HEK293 (cell line): ENCODE data around the gene ALOXE3.

Experiments
- CTCF ChIA-PET: fragments of 350-600 bp; formaldehyde crosslinking; extraction: SDS; loops from one replicate; lab custom pipeline; 2021; ENCODE audit warnings: antibody characterized with exemption; lab: Yijun Ruan, JAX
- POLR2A ChIA-PET: fragments of 300-600 bp; formaldehyde crosslinking; extraction: SDS; loops from one replicate; lab custom pipeline; 2020; ENCODE audit warnings: antibody characterized with exemption, inconsistent platforms; lab: Yijun Ruan, JAX
- H3K27ac ChIP-seq: fragments of 200-500 bp; sonication (Bioruptor generic); 2 replicates; pipeline ENCODE4 v1.5.1; 2014; ENCODE audit warnings: low read depth, low read length, control low read depth, inconsistent platforms; ENCODE audit errors: extremely low read depth
- H3K36me3 ChIP-seq, 2 experiments: fragments of 200-500 bp in 1 of 2; sonication (Bioruptor generic) in 1 of 2; 1 replicate in 1 of 2; 2 replicates in 1 of 2; pipeline ENCODE4 v1.5.1; 2014 to 2017; ENCODE audit warnings: inconsistent platforms in 2 of 2, low read length in 2 of 2; ENCODE audit not compliant: control insufficient read depth in 2 of 2, insufficient read depth in 1 of 2
- H3K4me1 ChIP-seq: fragments of 200-500 bp; sonication (Bioruptor generic); 2 replicates; pipeline ENCODE4 v1.5.1; 2014; ENCODE audit warnings: mild to moderate bottlenecking, low read length, inconsistent platforms; ENCODE audit not compliant: control insufficient read depth, insufficient read depth
- H3K4me3 ChIP-seq: 2 replicates; pipeline ENCODE4 v1.5.1; 2011; ENCODE audit warnings: low read depth, mild to moderate bottlenecking, control low read depth, low read length, moderate library complexity
- H3K9me3 ChIP-seq: fragments of 200-500 bp; sonication (Bioruptor generic); 2 replicates; pipeline ENCODE4 v1.5.1; 2014; ENCODE audit warnings: low read depth, low read length, inconsistent platforms; ENCODE audit not compliant: control insufficient read depth, insufficient read depth
- MEIS1 ChIP-seq: sonication (generic); formaldehyde crosslinking; IDR thresholded peaks from 2 replicates; pipeline ENCODE4 v1.8.1; 2022; ENCODE audit warnings: missing genetic modification reagents, mild to moderate bottlenecking, borderline replicate concordance
- SCRT1 ChIP-seq: fragments of 450-650 bp; formaldehyde crosslinking; IDR thresholded peaks from 2 replicates; pipeline ENCODE4 v1.5.1; 2016; ENCODE audit warnings: missing biosample characterization, missing genetic modification characterization, borderline replicate concordance
- ZBTB48 ChIP-seq: fragments of 450-650 bp; formaldehyde crosslinking; IDR thresholded peaks from 2 replicates; pipeline ENCODE4 v1.5.1; 2016; ENCODE audit warnings: missing biosample characterization, missing genetic modification characterization
- ZNF146 ChIP-seq: fragments of 450-650 bp; formaldehyde crosslinking; IDR thresholded peaks from 2 replicates; pipeline ENCODE4 v1.5.1; 2016; ENCODE audit warnings: missing biosample characterization, missing genetic modification characterization
- ZNF174 ChIP-seq: fragments of 450-650 bp; formaldehyde crosslinking; IDR thresholded peaks from 2 replicates; pipeline ENCODE4 v1.5.0; 2017; ENCODE audit warnings: missing biosample characterization, mild to moderate bottlenecking, missing genetic modification characterization
- ZNF292 ChIP-seq: fragments of 450-650 bp; formaldehyde crosslinking; IDR thresholded peaks from 2 replicates; pipeline ENCODE4 v1.5.1; 2016; ENCODE audit warnings: low read depth, missing biosample characterization, missing genetic modification characterization, borderline replicate concordance
- ZNF391 ChIP-seq: fragments of 450-650 bp; formaldehyde crosslinking; IDR thresholded peaks from 2 replicates; pipeline ENCODE4 v1.5.1; 2016; ENCODE audit warnings: low read depth, missing biosample characterization, missing genetic modification characterization, borderline replicate concordance
- ZNF501 ChIP-seq: fragments of 450-650 bp; formaldehyde crosslinking; IDR thresholded peaks from 2 replicates; pipeline ENCODE4 v1.5.1; 2016; ENCODE audit warnings: missing biosample characterization, missing genetic modification characterization
- ZNF510 ChIP-seq: fragments of 450-650 bp; formaldehyde crosslinking; IDR thresholded peaks from 2 replicates; pipeline ENCODE4 v1.5.1; 2018; ENCODE audit warnings: mild to moderate bottlenecking, missing genetic modification characterization, missing biosample characterization; ENCODE audit not compliant: insufficient replicate concordance
- ZNF571 ChIP-seq: fragments of 450-650 bp; formaldehyde crosslinking; IDR thresholded peaks from 2 replicates; pipeline ENCODE4 v1.5.0; 2017; ENCODE audit warnings: missing biosample characterization, missing genetic modification characterization
- ZNF621 ChIP-seq: fragments of 450-650 bp; formaldehyde crosslinking; IDR thresholded peaks from 2 replicates; pipeline ENCODE4 v1.5.1; 2017; ENCODE audit warnings: missing biosample characterization, missing genetic modification characterization
- ZNF623 ChIP-seq: fragments of 450-650 bp; formaldehyde crosslinking; IDR thresholded peaks from 2 replicates; pipeline ENCODE4 v1.5.1; 2016; ENCODE audit warnings: missing biosample characterization, missing genetic modification characterization
- ZNF768 ChIP-seq: fragments of 450-650 bp; formaldehyde crosslinking; IDR thresholded peaks from 2 replicates; pipeline ENCODE4 v1.5.1; 2018; ENCODE audit warnings: missing biosample characterization, mild to moderate bottlenecking, missing genetic modification characterization
- ZSCAN16 ChIP-seq: fragments of 450-650 bp; formaldehyde crosslinking; IDR thresholded peaks from 2 replicates; pipeline ENCODE4 v1.5.1; 2016; ENCODE audit warnings: missing biosample characterization, missing genetic modification characterization
- TF ChIP-seq, protein P1 (sequence below): fragments of 450-650 bp; IDR thresholded peaks from 2 replicates; pipeline ENCODE4 v1.5.1; 2018; ENCODE audit warnings: missing biosample characterization, mild to moderate bottlenecking, missing genetic modification characterization
- TF ChIP-seq, protein P2 (sequence below): fragments of 450-650 bp; formaldehyde crosslinking; IDR thresholded peaks from 2 replicates; pipeline ENCODE4 v1.5.0; 2017; ENCODE audit warnings: missing biosample characterization, missing genetic modification characterization, borderline replicate concordance
- TF ChIP-seq, protein P3 (sequence below): fragments of 450-650 bp; formaldehyde crosslinking; IDR thresholded peaks from 2 replicates; pipeline ENCODE4 v1.5.1; 2017; ENCODE audit warnings: missing biosample characterization, missing genetic modification characterization
- TF ChIP-seq, protein P4 (sequence below): fragments of 450-650 bp; formaldehyde crosslinking; IDR thresholded peaks from 2 replicates; pipeline ENCODE4 v1.5.1; 2017; ENCODE audit warnings: missing biosample characterization, missing genetic modification characterization
- TF ChIP-seq, protein P5 (sequence below): fragments of 450-650 bp; formaldehyde crosslinking; conservative IDR thresholded peaks from 2 replicates; pipeline ENCODE4 v1.5.1; 2016; ENCODE audit warnings: low read depth, missing biosample characterization, missing genetic modification characterization
- TF ChIP-seq, protein P6 (sequence below): fragments of 450-650 bp; formaldehyde crosslinking; IDR thresholded peaks from 2 replicates; pipeline ENCODE4 v1.5.1; 2016; ENCODE audit warnings: missing biosample characterization, missing genetic modification characterization

Gene ALOXE3

DNA sequence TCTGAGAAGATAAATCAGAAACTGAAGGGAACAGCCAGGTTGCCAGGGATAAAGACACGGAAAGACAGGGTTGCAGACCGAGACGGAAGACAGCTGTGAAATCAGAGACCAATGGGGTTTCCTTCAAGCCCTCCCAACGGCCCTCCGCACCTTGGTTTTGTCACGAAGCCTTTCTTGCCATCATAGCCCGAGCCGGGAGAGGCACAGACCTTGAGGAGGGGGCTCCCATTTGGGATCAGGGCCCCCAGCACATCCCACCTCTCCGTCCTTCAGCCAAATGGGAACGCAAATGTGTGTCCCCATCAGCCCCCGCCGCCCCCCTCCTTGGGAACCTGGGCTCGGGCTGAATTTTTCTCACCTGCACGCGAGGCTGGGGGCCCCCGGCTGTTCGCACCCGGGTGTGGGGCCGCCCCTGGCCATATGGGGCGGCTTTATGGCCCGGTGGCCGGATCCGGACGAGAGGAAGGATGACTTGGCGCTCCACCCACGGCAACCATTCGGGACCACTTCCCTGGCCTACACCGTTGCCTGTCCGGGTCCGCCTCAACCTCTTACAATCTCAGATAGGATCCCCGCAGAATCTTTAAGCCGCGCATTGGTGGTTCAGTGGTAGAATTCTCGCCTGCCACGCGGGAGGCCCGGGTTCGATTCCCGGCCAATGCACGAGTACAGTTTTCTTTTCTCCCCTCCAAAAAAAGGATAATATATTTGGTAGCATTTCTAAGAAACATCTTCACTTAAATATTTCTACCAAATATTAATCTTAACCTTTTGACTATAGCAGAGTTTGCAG is 7.0 kb upstream of the ALOXE3 start:
- no peaks in the 10 kb centered on the region for H3K36me3 ChIP-seq
- H3K27ac ChIP-seq = peak overlapping the region; percentile 77; the same call in 1 of the 2 replicates
- H3K9me3 ChIP-seq = no peaks in the 10 kb centered on the region
- peak overlapping the region; percentile 55 for H3K4me3 ChIP-seq
- ChIA-PET POLR2A (interaction anchor here (0.7 to 3.5 kb wide), 7 partner anchors 14 to 290 kb away, joined by 3 to 15 read pairs (median 4); partner anchors contain the start of gene SLC25A35), CTCF (interaction anchor here (0.6 to 4.7 kb wide), 7 partner anchors 13 to 438 kb away, joined by 3 to 36 read pairs (median 5); no protein-coding TSS in a partner anchor)
- peaks cover 14% of the 10 kb centered on the region for H3K4me1 ChIP-seq
- TF ChIP-seq ZNF174 (no peak), ZNF510 (tag by site-specific recombination) (peak; percentile 12), ZNF146 (no peak), ZNF623 (no peak), ZNF571 (tag by site-specific recombination) (no peak), ZNF292 (no peak), ZNF501 (tag by site-specific recombination) (peak; percentile 86; the same call in 1 of the 2 replicates), MEIS1 (CRISPR knock-in tag) (no peak), ZSCAN16 (tag by site-specific recombination) (no peak), ZNF391 (tag by site-specific recombination) (0 out of 2 replicates have a peak, but pooled peaks have one; percentile 38), SCRT1 (tag by site-specific recombination) (no peak), ZNF768 (tag by site-specific recombination) (no peak), ZNF621 (tag by site-specific recombination) (no peak), ZBTB48 (tag by site-specific recombination) (no peak)
- TF ChIP-seq, protein P1, sequence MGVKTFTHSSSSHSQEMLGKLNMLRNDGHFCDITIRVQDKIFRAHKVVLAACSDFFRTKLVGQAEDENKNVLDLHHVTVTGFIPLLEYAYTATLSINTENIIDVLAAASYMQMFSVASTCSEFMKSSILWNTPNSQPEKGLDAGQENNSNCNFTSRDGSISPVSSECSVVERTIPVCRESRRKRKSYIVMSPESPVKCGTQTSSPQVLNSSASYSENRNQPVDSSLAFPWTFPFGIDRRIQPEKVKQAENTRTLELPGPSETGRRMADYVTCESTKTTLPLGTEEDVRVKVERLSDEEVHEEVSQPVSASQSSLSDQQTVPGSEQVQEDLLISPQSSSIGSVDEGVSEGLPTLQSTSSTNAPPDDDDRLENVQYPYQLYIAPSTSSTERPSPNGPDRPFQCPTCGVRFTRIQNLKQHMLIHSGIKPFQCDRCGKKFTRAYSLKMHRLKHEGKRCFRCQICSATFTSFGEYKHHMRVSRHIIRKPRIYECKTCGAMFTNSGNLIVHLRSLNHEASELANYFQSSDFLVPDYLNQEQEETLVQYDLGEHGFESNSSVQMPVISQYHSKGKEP (tag by site-specific recombination) = peak; percentile 79
- TF ChIP-seq, protein P2, sequence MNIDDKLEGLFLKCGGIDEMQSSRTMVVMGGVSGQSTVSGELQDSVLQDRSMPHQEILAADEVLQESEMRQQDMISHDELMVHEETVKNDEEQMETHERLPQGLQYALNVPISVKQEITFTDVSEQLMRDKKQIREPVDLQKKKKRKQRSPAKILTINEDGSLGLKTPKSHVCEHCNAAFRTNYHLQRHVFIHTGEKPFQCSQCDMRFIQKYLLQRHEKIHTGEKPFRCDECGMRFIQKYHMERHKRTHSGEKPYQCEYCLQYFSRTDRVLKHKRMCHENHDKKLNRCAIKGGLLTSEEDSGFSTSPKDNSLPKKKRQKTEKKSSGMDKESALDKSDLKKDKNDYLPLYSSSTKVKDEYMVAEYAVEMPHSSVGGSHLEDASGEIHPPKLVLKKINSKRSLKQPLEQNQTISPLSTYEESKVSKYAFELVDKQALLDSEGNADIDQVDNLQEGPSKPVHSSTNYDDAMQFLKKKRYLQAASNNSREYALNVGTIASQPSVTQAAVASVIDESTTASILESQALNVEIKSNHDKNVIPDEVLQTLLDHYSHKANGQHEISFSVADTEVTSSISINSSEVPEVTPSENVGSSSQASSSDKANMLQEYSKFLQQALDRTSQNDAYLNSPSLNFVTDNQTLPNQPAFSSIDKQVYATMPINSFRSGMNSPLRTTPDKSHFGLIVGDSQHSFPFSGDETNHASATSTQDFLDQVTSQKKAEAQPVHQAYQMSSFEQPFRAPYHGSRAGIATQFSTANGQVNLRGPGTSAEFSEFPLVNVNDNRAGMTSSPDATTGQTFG (tag by site-specific recombination) = no peak
- TF ChIP-seq, protein P3, sequence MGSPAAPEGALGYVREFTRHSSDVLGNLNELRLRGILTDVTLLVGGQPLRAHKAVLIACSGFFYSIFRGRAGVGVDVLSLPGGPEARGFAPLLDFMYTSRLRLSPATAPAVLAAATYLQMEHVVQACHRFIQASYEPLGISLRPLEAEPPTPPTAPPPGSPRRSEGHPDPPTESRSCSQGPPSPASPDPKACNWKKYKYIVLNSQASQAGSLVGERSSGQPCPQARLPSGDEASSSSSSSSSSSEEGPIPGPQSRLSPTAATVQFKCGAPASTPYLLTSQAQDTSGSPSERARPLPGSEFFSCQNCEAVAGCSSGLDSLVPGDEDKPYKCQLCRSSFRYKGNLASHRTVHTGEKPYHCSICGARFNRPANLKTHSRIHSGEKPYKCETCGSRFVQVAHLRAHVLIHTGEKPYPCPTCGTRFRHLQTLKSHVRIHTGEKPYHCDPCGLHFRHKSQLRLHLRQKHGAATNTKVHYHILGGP = peak; percentile 6; the same call in 1 of the 2 replicates
- TF ChIP-seq, protein P4, sequence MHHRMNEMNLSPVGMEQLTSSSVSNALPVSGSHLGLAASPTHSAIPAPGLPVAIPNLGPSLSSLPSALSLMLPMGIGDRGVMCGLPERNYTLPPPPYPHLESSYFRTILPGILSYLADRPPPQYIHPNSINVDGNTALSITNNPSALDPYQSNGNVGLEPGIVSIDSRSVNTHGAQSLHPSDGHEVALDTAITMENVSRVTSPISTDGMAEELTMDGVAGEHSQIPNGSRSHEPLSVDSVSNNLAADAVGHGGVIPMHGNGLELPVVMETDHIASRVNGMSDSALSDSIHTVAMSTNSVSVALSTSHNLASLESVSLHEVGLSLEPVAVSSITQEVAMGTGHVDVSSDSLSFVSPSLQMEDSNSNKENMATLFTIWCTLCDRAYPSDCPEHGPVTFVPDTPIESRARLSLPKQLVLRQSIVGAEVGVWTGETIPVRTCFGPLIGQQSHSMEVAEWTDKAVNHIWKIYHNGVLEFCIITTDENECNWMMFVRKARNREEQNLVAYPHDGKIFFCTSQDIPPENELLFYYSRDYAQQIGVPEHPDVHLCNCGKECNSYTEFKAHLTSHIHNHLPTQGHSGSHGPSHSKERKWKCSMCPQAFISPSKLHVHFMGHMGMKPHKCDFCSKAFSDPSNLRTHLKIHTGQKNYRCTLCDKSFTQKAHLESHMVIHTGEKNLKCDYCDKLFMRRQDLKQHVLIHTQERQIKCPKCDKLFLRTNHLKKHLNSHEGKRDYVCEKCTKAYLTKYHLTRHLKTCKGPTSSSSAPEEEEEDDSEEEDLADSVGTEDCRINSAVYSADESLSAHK (tag by site-specific recombination) = peak; percentile 8; the same call in 1 of the 2 replicates
- TF ChIP-seq, protein P5, sequence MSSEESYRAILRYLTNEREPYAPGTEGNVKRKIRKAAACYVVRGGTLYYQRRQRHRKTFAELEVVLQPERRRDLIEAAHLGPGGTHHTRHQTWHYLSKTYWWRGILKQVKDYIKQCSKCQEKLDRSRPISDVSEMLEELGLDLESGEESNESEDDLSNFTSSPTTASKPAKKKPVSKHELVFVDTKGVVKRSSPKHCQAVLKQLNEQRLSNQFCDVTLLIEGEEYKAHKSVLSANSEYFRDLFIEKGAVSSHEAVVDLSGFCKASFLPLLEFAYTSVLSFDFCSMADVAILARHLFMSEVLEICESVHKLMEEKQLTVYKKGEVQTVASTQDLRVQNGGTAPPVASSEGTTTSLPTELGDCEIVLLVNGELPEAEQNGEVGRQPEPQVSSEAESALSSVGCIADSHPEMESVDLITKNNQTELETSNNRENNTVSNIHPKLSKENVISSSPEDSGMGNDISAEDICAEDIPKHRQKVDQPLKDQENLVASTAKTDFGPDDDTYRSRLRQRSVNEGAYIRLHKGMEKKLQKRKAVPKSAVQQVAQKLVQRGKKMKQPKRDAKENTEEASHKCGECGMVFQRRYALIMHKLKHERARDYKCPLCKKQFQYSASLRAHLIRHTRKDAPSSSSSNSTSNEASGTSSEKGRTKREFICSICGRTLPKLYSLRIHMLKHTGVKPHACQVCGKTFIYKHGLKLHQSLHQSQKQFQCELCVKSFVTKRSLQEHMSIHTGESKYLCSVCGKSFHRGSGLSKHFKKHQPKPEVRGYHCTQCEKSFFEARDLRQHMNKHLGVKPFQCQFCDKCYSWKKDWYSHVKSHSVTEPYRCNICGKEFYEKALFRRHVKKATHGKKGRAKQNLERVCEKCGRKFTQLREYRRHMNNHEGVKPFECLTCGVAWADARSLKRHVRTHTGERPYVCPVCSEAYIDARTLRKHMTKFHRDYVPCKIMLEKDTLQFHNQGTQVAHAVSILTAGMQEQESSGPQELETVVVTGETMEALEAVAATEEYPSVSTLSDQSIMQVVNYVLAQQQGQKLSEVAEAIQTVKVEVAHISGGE (tag by site-specific recombination) = peak; percentile 94
- TF ChIP-seq, protein P6, sequence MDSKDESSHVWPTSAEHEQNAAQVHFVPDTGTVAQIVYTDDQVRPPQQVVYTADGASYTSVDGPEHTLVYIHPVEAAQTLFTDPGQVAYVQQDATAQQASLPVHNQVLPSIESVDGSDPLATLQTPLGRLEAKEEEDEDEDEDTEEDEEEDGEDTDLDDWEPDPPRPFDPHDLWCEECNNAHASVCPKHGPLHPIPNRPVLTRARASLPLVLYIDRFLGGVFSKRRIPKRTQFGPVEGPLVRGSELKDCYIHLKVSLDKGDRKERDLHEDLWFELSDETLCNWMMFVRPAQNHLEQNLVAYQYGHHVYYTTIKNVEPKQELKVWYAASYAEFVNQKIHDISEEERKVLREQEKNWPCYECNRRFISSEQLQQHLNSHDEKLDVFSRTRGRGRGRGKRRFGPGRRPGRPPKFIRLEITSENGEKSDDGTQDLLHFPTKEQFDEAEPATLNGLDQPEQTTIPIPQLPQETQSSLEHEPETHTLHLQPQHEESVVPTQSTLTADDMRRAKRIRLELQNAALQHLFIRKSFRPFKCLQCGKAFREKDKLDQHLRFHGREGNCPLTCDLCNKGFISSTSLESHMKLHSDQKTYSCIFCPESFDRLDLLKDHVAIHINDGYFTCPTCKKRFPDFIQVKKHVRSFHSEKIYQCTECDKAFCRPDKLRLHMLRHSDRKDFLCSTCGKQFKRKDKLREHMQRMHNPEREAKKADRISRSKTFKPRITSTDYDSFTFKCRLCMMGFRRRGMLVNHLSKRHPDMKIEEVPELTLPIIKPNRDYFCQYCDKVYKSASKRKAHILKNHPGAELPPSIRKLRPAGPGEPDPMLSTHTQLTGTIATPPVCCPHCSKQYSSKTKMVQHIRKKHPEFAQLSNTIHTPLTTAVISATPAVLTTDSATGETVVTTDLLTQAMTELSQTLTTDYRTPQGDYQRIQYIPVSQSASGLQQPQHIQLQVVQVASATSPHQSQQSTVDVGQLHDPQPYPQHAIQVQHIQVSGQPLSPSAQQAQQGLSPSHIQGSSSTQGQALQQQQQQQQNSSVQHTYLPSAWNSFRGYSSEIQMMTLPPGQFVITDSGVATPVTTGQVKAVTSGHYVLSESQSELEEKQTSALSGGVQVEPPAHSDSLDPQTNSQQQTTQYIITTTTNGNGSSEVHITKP (tag by site-specific recombination) = no peak
